Liver (tissue), 9 donors: ENCODE data around the gene C16orf89. TPM values are rescaled to one million over a fixed set of nuclear protein-coding genes. Genes with fewer than 3 reads are reported as not detected.

Experiments used
- DNase-seq: peaks from one replicate; pipeline ENCODE4 v3.0.0-alpha.2; 2017; ENCODE audit warnings: low spot score
- H3K27ac ChIP-seq, 2 donors: one replicate each; pipeline ENCODE4 v1.7.0; 2013; ENCODE audit warnings: inconsistent platforms in 2 of 2, low read length in 2 of 2, control low read depth in 1 of 2, low read depth in 1 of 2, mild to moderate bottlenecking in 1 of 2
- H3K27me3 ChIP-seq, 4 donors: one replicate each; pipeline versions ENCODE4 v1.6.1 to v1.7.0; 2013; ENCODE audit warnings: low read length in 3 of 4, inconsistent platforms in 1 of 4, mild to moderate bottlenecking in 1 of 4, moderate library complexity in 1 of 4; ENCODE audit not compliant: control insufficient read depth in 4 of 4, insufficient read depth in 4 of 4
- H3K36me3 ChIP-seq, 4 donors: one replicate each; pipeline versions ENCODE4 v1.6.1 to v1.7.0; 2013; ENCODE audit warnings: low read length in 3 of 4, mild to moderate bottlenecking in 3 of 4, low read depth in 1 of 4, moderate library complexity in 1 of 4; ENCODE audit not compliant: control insufficient read depth in 4 of 4, insufficient read depth in 3 of 4
- H3K4me1 ChIP-seq, 4 donors: one replicate each; pipeline versions ENCODE4 v1.6.1 to v1.7.0; 2013; ENCODE audit warnings: low read length in 3 of 4, mild to moderate bottlenecking in 3 of 4, moderate library complexity in 1 of 4; ENCODE audit not compliant: control insufficient read depth in 4 of 4, insufficient read depth in 4 of 4
- H3K4me3 ChIP-seq, 3 donors: one replicate each; pipeline versions ENCODE4 v1.6.1 to v1.7.0; 2013; ENCODE audit warnings: low read length in 3 of 3, control low read depth in 1 of 3, low read depth in 1 of 3, mild to moderate bottlenecking in 1 of 3
- H3K9ac ChIP-seq, 2 donors: one replicate each; pipeline ENCODE4 v1.7.0; 2013; ENCODE audit warnings: low read length in 2 of 2, mild to moderate bottlenecking in 2 of 2, moderate library complexity in 2 of 2, control low read depth in 1 of 2, low read depth in 1 of 2
- H3K9me3 ChIP-seq, 4 donors: one replicate each; pipeline versions ENCODE4 v1.6.1 to v1.7.0; 2013; ENCODE audit warnings: low read length in 3 of 4; ENCODE audit not compliant: control insufficient read depth in 4 of 4
- ATF3 ChIP-seq: IDR thresholded peaks from 2 replicates; pipeline ENCODE4 v1.6.1; 2016; ENCODE audit warnings: antibody characterized with exemption
- CTCF ChIP-seq: fragments of 150-350 bp; IDR thresholded peaks from 2 replicates; pipeline ENCODE4 v1.5.1; 2017; ENCODE audit warnings: improper control_type of control experiment, low read depth, low read length; ENCODE audit not compliant: missing input control
- EGR1 ChIP-seq, 2 donors: IDR thresholded peaks; 2 replicates each; pipeline ENCODE4 v1.6.1; 2016 to 2018; ENCODE audit warnings: antibody characterized with exemption in 2 of 2, low read depth in 2 of 2
- FOXA1 ChIP-seq: IDR thresholded peaks from 2 replicates; pipeline ENCODE4 v1.6.1; 2016; ENCODE audit warnings: antibody characterized with exemption
- FOXA2 ChIP-seq: IDR thresholded peaks from 2 replicates; pipeline ENCODE4 v1.6.1; 2016; ENCODE audit warnings: antibody characterized with exemption
- GABPA ChIP-seq, 2 donors: IDR thresholded peaks in 1 of 2; conservative IDR thresholded peaks in 1 of 2; 2 replicates each; pipeline ENCODE4 v1.6.1; 2016; ENCODE audit warnings: antibody characterized with exemption in 2 of 2, mild to moderate bottlenecking in 1 of 2, moderate library complexity in 1 of 2
- HNF4A ChIP-seq, 2 donors: conservative IDR thresholded peaks; 2 replicates each; pipeline ENCODE4 v1.6.1; 2016; ENCODE audit warnings: antibody characterized with exemption in 2 of 2, mild to moderate bottlenecking in 2 of 2
- JUND ChIP-seq, 2 donors: IDR thresholded peaks; 2 replicates each; pipeline ENCODE4 v1.6.1; 2016; ENCODE audit warnings: antibody characterized with exemption in 2 of 2
- RXRA ChIP-seq, 2 donors: IDR thresholded peaks; 2 replicates each; pipeline ENCODE4 v1.6.1; 2017 to 2018; ENCODE audit warnings: antibody characterized with exemption in 2 of 2, mild to moderate bottlenecking in 1 of 2
- SP1 ChIP-seq: IDR thresholded peaks from 2 replicates; pipeline ENCODE4 v1.6.1; 2018; ENCODE audit warnings: antibody characterized with exemption, mild to moderate bottlenecking
- TAF1 ChIP-seq: conservative IDR thresholded peaks from 2 replicates; pipeline ENCODE4 v1.6.1; 2016; ENCODE audit warnings: antibody characterized with exemption, mild to moderate bottlenecking
- YY1 ChIP-seq: IDR thresholded peaks from 2 replicates; pipeline ENCODE4 v1.6.1; 2016; ENCODE audit warnings: antibody characterized with exemption, mild to moderate bottlenecking
- WGBS: extraction: QIAGEN DNeasy Blood & Tissue Kit; methylation state at CpG from one replicate; pipeline ENCODE4 v1.1.7; 2013; 5-methylcytosine and 5-hydroxymethylcytosine counted together
- polyA plus RNA-seq, 2 donors: library from polyadenylated mRNA; stranded (reverse) in 1 of 2; unstranded in 1 of 2; fragments of 200-250 nt in 1 of 2; fragments of >200 nt in 1 of 2; fragmentation: Nextera tagmentation in 1 of 2; extraction: Ambion mirVana in 1 of 2; gene quantifications; one replicate each; pipeline versions ENCODE4 v1.2.1 to v1.2.3, GENCODE V29; 2013 to 2015
- total RNA-seq, 2 donors: library from RNA; depleted of rRNA; stranded (reverse); fragments of >200 nt; gene quantifications; one replicate each; pipeline ENCODE4 v1.2.3, GENCODE V29; 2014
- donor health status: healthy.
- donor health status: healthy.
- donor health status: healthy.
- donor health status: healthy.
- donor health status: healthy.

The C16orf89 gene
- total and polyA plus RNA-seq, 4 donors: 0.25 to 0.61 TPM; not detected in 2

- TF ChIP-seq EGR1 (IDR thresholded peaks at IDR 0.05; ENCODE audit: low read depth in 2 of 2): no peak
- no peak for TF ChIP-seq FOXA1
- no peak for TF ChIP-seq FOXA2
- no peak for TF ChIP-seq SP1
- no peak for TF ChIP-seq CTCF
- TF ChIP-seq HNF4A (conservative IDR thresholded peaks at IDR 0.05): no peak
- TF ChIP-seq ATF3: no peak
- TF ChIP-seq YY1: no peak
- TF ChIP-seq TAF1: no peak
- TF ChIP-seq RXRA (IDR thresholded peaks at IDR 0.05): no peak
- no peak for TF ChIP-seq GABPA (IDR thresholded peaks at IDR 0.05 in 1 of 2, conservative IDR thresholded peaks at IDR 0.05 in 1 of 2)
- TF ChIP-seq JUND (IDR thresholded peaks at IDR 0.05): no peak
- H3K27me3 ChIP-seq: no peaks in the 10 kb centered on the region
- H3K9me3 ChIP-seq: no peaks in the 10 kb centered on the region
- no peak overlapping the region for H3K9ac ChIP-seq
- H3K27ac ChIP-seq: no peak overlapping the region
- 71% methylated on average over 12 of the region's 12 CpGs for WGBS
- no peak for DNase-seq
- peaks cover 3 to 18% (median 16%) of the 10 kb centered on the region in 4 donors for H3K4me1 ChIP-seq
- H3K4me3 ChIP-seq: no peak overlapping the region
- H3K36me3 ChIP-seq: no peaks in the 10 kb centered on the region
These were observed 29.3 kb downstream of the C16orf89 start for GRCh38 chr16:5036228-5037156.

- WGBS: 87% methylated on average over 1 of the region's 1 CpG
- no peak overlapping the region for H3K27ac ChIP-seq
- no peaks in the 10 kb centered on the region for H3K9me3 ChIP-seq
- H3K36me3 ChIP-seq: no peaks in the 10 kb centered on the region
- no peak for DNase-seq
- no peak for TF ChIP-seq RXRA (IDR thresholded peaks at IDR 0.05)
- H3K4me1 ChIP-seq: peaks cover 3 to 18% (median 16%) of the 10 kb centered on the region in 4 donors
- H3K9ac ChIP-seq: no peak overlapping the region
- no peaks in the 10 kb centered on the region for H3K27me3 ChIP-seq
- no peak overlapping the region for H3K4me3 ChIP-seq
These were observed 29.9 kb downstream of the C16orf89 start for GRCh38 chr16:5035909-5036227.

- no peak for DNase-seq
- Histone ChIP-seq H3K36me3 (peaks cover 0 to 3% (median under 1%) of the 10 kb centered on the region in 4 donors), H3K27ac (peak overlapping the region in 1 of 2 donors; percentile 48), H3K4me3 (peak overlapping the region; percentile 68 to 87 (median 73)), H3K9ac (peak overlapping the region; percentile 58 to 69), H3K4me1 (peaks cover 3 to 18% (median 16%) of the 10 kb centered on the region in 4 donors), H3K9me3 (no peaks in the 10 kb centered on the region), H3K27me3 (no peaks in the 10 kb centered on the region)
- WGBS: 7% methylated on average over 2 of the region's 2 CpGs
- TF ChIP-seq ATF3: no peak
These were observed 31.6 kb downstream of the C16orf89 start for GRCh38 chr16:5034167-5034523.
